HG03103 (cell line): Measurements from ENCODE around the gene USP36.
"Not testable (repeated sequence)": the region's sequence is repeated elsewhere in the genome, so short reads cannot be mapped to it uniquely, and the experiment has no call there.

Experiments
- ATAC-seq: cut with Tn5 transposase; IDR thresholded peaks from one replicate; pipeline ENCODE4 v1.9.1; 2021; ENCODE audit warnings: low read depth; ENCODE audit not compliant: unreplicated experiment

USP36 gene

DNA sequence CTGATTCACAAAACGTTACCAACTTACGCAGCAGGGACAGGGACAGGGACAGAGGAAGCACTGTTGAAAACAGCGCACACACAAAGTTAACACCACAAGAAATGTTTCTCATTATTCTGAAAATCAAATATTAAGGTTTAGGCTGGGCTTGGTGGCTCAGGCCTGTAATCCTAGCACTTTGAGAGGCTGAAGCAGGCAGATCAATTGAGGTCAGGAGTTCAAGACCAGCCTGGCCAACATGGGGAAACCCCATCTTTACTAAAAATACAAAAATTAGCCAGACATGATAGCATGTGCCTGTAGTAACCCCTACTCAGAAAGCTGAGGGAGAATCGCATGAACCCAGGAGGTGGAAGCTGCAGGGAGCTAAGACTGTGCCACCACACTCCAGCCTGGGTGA, 62.7 kb downstream of the USP36 start:
- no peak for ATAC-seq

GRCh38 chr17:78774956-78775571, 65.5 kb downstream of the USP36 start:
- ATAC-seq: no peak

- ATAC-seq: no peak
These were observed 66.2 kb downstream of the USP36 start for GRCh38 chr17:78774453-78774852.

DNA sequence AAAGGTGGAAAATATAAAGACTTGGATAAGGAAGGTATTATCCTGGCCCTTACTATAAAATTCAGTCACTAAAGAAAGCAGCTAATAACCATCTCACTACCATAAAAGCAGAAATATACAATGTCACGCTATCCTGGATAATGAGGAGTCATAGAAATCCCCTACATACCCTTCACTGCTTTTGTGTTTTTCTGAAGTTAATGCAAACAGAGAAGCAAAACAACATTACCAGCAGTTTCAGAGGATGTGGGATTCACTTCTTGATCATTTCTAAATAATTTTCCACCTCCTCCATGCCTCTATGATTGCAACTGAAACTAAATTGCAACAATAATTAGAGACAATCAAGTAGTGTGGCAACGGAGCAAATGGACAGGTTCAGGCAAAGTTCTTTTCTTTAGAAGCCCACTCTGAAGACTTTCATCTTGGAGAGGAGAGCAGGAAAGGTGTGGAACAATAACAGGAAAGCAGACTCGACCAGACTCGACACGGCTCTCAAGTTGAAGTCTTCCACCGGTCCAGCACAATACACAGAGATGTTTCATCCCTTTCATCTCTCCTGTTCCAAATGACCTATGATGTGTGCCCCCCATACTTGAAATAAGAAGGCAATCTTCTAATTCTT, 68.7 kb downstream of the USP36 start:
- no peak for ATAC-seq

DNA sequence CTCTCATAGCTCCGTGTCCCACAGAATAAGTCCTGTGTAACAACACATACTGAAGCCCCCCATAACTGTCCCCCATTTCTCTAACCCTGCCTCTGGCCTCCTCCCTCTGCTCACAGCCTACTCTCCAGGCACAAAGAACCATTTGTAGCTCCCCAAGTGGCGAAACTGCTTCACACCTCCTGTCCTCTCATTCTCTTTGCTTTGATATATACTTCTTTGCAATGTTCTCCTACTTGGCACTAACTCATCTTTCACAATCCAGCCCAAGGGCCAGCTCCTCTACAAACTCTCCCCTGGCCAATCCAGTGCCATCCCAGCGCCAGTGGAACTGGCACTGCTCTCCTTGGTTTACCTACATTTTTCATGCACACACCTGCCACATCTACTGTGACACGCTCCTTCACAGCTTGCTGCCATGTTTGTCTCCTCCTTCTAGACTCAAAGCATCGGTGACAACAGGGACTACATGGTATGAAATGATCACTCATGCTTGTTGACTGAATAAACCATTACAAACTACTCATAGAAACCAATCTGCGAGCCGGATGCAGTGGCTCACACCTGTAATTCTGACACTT, 71.3 kb downstream of the USP36 start:
- ATAC-seq: no peak

- no peak for ATAC-seq
These were observed 72.8 kb downstream of the USP36 start for GRCh38 chr17:78767806-78768205.

GRCh38 chr17:78766743-78767294, 73.8 kb downstream of the USP36 start:
- no peak for ATAC-seq

- no peak for ATAC-seq
These were observed 74.4 kb downstream of the USP36 start for GRCh38 chr17:78766225-78766624.

GRCh38 chr17:78765821-78766220, 74.8 kb downstream of the USP36 start:
- ATAC-seq: no peak

GRCh38 chr17:78764871-78765270, 75.7 kb downstream of the USP36 start:
- ATAC-seq: no peak

DNA sequence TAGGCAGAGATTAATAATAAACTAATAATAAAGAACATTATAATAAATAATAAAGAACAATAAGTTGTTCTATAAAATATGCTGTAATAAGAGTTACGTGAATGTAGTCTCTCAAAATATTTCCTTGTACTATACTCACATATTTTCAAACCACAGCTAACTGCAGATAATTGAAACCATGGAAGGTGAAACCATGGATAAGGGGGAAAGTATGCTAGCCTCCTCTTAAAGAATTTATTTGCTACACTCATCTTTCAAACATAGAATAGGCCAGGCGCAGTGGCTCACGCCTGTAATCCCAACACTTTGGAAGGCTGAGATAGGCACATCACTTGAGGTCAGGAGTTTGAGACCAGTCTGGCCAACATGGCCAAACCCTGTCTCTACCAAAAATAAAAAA, 77.1 kb downstream of the USP36 start:
- ATAC-seq: no peak

GRCh38 chr17:78761789-78762406, 78.7 kb downstream of the USP36 start:
- ATAC-seq: no peak

DNA sequence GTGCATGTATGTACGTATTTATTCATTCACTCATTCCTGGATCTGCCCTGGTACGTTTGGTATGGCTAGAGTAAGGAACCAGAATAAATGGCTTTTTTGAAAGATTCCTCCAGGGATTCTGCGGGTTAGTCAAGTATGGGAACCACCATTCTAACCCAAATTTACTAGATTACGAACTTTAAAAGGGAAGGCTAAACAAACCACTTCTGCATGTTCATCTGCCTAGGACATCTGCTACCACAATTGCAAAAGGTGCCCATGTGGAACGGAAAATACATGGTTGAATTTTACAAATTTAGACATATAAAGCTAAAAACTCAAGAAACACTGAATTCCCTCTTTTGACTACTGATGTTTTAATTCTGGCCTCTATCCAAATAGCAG, 80.7 kb downstream of the USP36 start:
- no peak for ATAC-seq

- no peak for ATAC-seq
These were observed 81.2 kb downstream of the USP36 start for GRCh38 chr17:78759203-78759968.

- ATAC-seq: no peak
These were observed 87.0 kb downstream of the USP36 start for GRCh38 chr17:78753316-78754250.

- ATAC-seq: no peak
These were observed 89.0 kb downstream of the USP36 start for GRCh38 chr17:78751447-78752161.

DNA sequence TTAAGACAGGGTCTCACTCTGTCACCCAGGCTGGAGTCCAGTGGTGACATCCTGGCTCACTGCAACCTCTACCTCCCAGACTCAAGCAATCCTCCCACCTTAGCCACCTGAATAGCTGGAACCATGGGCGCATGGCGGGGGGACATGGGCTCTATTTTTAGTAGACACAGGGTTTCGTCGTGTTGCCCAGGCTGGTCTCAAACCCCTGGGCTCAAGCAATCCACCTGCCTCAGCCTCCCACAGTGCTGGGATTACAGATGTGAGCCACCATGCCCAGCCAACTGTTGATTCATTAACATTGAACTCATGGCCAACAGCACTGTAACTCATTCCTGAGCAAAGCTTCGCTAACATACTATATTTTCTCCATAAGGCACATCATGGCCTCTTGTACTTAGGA, 89.6 kb downstream of the USP36 start:
- not testable (repeated sequence) for ATAC-seq

- ATAC-seq: no peak
These were observed 91.8 kb downstream of the USP36 start for GRCh38 chr17:78748730-78749317.
